GM19099 (cell line): ENCODE measurements around the gene CBLB.

ENCODE experiments used
- POLR2A ChIP-seq: IDR thresholded peaks from 3 replicates; pipeline ENCODE4 v1.6.1; 2011; ENCODE audit warnings: low read depth; ENCODE audit not compliant: insufficient read length; ENCODE audit errors: extremely low read depth

Gene CBLB

DNA sequence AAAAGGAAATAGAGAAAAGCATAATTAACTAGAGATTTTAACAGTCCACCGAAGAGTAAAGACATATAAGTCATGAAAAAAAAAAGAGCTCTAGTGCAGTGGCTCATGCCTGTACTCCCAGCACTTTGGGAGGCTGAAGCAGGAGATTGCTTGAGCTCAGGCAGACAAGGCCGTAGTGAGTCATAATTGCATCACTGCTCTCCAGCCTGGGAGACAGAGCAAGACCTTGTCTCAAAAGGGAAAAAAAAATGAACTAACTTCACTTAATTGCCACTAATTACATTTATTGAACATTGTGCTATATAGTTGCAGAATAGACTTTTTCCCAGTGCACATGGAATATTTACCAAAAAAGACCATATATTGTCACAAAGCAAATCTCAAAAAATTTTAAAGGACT is 221.8 kb downstream of the CBLB start:
- no peak for TF ChIP-seq POLR2A

DNA sequence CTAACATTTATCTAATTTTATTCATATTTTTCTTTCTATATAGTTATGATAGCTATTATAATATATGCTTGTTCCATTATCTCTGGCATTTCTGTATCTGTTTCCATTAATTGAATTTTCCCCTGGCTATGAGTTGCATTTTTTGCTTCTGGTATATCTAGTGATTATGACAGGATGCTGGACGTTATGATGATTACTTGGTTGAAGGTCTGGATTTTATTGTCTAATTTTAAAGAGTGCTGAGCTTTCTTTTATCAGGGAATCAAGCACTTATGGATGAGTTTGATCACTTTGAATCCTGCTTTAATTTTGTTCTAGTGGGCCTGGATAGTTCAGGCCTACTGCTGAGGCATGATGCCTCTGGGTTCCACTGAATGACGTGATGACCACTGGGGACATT is 229.7 kb downstream of the CBLB start:
- no peak for TF ChIP-seq POLR2A

DNA sequence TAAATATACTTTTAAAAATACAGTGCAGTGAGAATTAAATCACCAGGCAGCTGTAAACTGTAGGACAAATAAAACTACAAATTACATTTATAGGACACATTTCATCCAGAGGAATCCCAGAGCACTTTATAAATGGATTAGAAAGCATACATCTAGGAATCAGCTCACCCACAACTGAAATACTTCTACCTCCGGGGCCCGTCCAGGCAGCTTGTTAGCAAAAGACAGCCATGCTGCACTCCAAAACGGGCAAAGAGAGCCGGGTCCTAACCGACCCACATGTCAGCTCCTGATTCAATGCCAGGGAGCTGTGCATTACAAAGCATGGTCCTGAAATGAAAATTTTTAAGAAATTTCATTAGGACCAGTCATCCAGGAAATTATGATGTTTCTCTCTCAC is 234.1 kb downstream of the CBLB start:
- TF ChIP-seq POLR2A, result no peak

DNA sequence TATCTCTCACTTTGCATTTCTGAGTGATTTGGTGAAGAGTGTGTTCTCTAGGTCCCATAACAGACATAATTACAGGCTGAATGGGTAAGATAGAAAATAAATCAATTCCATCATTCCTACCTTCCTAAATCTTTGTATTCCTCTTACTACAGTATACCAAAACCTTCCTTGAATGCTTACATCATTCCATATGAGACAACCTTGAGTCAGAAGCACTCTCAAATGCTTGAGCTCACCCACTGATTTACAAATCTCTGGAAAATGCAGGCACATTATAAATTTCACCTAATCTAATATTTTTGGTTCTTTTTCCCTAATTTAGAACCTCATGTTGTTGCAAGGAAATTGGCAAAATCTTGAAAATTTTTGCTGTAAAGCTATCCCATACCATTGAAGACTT is 239.1 kb downstream of the CBLB start:
- no peak for TF ChIP-seq POLR2A

DNA sequence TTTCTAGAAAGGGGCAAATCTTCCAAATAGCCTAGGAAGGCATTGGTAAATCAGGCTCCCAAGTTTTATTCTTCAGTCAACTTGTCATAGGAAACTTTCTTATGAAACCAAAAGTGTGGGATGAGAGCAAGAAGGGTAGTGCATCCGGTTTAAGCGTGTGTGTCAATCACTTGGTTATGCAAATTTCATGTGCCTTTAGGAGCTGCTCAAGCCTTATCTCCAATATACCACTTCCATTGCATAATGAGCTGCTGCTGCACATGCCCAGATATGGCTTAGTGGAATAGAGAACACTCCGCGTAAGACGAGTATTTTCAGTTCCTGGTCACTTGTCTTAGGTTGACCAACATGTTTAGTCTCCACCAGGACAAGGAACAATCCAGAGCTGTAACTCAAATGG is 242.1 kb downstream of the CBLB start:
- no peak for TF ChIP-seq POLR2A

DNA sequence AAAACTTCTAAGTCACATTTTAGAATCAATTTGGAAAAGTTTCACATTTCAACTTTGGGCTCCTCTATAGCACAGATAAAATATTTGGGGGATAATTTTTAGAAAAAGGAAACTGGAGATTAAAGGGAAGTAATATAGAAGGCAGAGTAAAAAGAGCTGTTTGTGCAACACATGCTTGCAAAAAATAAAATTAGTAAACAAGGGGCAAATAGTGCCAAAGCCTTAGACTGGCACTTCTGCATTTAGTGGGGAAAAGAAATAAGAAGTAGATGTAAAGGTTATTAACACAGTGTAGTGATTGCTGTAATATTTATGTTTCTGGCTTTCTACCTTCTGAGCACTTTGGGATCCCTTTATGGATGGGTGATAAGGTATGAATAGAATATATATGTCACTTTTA is 246.6 kb downstream of the CBLB start:
- no peak for TF ChIP-seq POLR2A

DNA sequence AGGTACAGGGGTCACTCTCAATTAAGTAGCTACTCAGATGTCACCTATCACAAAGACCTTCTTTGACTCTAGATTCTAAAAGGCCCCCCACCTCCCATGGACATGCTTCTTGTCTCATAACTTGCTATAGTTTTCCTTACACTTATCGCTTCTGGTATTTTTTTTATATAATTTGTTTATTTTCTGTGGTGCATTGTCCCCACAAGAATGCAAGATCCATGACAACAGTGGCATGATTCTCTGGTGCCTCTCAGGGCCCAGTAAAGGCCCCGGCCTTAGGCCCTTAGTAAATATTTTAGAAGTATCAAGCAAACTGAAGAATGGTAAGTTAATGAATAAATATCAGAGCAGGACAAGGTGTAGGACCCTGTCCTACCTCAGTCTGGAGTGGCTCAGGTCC is 248.6 kb downstream of the CBLB start:
- no peak for TF ChIP-seq POLR2A

DNA sequence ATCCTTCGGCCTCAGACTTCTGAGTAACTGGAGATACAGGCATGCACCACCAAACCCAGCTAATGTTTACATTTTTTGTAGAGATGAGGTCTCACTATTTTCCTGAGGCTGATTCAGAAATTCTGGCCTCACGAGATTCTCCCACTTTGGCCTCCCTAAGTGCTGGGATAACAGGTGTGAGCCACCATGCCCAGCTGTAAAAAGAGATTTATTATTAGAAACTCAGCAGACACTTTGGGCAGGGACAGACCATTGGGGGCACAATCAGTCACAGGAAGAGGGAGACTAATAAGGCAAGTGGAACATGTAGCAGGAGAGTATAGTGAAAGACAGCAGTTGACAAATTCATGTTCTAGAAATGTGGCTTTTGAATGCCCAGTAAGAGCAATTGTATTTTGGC is 249.2 kb downstream of the CBLB start:
- TF ChIP-seq POLR2A, result no peak

DNA sequence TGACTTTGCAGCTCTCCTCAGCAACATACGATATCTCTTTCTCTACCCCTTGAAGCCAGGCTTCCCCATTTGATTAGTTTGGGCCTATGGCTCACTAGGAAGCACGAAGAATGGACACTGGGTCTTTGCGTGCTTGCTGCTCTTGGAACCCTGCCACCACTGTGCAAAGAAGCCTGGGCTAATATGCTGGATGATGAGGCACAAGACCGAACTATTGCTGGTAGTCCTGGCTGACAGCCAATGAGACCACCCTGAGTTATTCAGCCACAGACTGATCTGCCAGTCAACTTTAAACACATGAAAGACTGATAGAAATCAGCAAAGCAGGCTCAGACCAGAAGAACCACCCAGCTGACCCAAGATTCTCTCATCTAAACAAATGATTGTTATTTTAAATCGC is 250.3 kb downstream of the CBLB start:
- no peak for TF ChIP-seq POLR2A

DNA sequence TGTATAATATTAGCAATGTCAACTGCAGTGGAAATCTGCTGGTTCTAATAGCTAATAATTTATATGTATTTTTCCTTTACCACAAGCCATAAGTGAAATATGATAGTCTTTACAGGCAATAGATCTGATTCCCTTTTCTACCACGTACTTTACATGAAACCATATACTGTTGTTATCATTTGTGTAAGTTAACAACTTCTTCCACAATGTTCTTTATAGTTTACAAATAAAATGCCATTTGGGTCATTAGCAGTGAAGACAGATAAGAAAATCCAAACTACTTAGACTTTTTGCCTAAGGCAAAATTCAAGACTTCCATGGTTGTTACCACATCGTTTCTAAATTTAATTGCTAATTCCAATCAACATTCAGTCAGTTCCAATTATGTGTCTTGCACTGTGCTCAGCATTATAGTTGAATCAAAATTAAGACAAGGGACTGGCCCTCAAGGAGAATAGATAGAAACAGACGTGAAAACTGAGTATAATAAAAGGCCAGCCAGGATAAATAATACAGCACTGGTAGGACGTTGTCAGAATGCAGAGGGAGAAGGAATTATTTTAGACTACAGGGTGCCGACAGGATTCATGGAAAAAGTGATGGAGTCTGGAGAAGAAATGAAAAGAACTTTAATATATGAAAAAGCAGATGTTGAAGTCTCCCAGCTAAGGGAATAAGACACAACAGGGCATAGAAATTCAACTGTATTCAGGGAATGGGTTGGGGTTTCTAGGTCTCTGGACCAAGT is 252.3 kb downstream of the CBLB start:
- no peak for TF ChIP-seq POLR2A

DNA sequence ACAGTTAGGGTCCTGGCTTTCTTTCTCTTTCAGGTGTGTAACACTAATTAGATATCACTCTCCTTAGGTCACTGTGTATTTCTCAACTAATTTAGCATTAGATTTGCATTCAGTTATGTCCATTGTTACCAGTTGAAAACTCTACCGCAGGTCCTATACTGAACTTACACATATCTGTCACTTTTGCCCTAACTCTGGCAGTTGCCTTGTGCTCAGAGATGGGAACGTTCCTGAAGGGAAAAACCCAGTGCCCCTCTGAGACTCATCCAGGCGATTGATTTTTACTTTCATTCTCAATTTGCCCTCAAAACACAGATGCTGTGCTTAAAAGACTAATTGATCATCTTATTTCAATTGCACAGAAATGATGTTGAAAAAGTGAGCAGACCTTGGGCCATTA is 253.0 kb downstream of the CBLB start:
- TF ChIP-seq POLR2A, result no peak

DNA sequence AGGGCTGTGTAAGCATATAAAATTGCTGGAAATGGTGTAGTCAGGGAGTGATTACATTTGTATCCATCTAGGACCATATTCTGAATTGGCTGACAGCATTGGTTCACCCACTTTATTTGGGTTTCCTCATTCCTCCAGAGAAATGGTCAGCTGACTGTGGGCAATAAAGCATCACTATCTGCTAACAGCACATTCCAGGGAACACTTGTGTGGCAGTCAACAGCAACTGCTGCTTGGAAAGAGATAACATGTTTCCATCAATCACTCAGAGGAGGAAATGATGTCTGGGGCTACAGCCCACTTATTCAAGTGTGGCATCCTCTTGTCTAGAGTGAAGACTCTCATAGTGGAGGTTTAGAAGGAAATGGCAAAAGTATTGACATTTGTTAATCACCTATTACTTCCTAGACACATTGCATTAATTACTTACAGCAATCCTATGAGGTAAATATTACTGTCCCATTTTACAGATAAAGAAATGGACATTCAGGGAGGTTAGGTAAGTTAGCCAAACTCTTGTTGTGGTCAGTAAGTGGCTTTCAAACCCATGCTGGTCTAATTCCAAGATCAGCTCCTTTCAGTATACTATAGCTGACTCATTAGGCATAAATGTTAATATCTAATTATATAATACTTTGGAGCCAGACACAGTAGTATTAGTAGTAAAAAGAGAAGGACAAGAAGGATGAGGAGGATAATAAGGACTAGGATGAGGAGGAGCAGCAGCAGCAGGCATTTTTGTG is 254.4 kb downstream of the CBLB start:
- no peak for TF ChIP-seq POLR2A

DNA sequence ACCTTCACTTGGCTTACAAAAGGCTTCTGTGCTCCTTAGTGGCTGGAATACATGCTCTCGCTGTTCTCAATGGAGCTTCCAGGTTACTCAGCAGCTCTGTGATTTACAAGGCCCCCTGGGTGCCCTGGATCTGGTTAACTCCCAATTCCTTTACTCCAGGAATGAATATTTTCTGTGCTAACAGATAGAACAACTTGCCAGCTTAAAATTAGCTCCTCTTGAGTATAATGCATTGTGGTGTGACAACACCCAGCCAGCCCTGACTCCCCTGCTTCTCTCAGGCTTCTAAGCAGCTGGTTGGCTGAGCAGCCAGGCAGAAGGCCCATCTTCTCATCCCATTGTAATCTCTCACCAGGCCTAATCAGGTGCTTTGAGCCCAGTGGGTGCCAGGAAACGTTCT is 255.7 kb downstream of the CBLB start:
- no peak for TF ChIP-seq POLR2A

DNA sequence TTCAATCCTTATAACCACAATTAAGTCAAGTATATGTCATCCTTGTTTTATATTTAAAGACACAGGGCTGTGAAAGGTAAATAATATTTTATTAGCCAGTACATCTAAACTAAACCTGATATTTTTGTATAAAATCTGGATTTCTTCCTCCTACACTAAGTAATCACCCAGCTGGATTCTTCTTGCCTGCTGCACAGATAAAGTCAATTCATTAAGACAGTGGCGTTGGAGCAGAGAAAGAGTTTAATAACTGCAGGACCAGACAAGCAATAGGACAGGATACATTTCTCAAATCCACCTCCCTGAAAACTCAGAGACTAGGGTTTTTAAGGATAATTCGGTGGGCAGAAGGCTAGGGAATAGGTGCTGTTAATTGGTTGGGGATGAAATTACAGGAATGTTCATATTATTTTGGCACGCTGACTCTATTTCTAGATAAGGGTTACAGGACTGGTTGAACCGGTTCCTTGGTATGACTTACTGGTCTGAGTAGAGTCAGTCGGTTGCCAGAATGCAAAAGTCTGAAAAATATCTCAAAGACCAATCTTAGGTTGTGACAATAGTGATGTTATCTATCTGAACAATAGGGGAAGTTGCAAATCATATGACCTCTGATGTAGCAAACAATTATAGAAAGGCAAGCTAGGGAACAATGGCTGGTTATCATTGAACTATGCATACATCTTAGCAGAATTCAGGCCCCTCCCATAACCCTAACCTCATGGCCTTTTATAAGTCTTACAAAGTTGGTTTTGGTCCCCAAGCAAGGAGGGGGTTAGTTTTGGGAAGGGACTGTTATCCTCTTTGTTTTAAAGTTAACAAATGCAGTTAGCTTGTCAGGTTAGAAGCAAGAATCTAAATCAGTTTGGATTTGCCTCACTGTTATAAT is 257.3 kb downstream of the CBLB start:
- TF ChIP-seq POLR2A, result no peak

DNA sequence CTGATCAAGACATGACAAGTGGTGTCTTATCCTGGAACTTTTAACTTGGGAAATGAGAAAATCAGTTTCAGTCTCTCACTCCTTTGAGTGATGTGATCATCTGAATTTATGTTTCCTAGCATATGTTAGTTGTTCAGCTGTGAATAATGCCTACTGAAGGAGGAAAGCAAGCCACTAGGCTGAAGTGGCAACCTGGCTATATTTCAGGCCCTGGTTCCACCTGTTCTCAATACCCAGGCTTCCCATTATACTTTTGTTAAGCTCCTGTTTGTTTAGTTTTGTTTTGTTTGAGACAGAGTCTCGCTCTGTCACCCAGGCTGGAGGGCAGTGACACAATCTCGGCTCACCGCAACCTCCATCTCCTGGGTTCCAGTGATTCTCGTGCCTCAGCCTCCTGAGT is 258.3 kb downstream of the CBLB start:
- TF ChIP-seq POLR2A, result no peak
